Right hindlimb (tissue), 1 donor: ENCODE data around the gene TCF4.

Experiments used
- DNase-seq: peaks from one replicate; pipeline ENCODE4 v3.0.0-alpha.2; 2018

TCF4 gene

DNA sequence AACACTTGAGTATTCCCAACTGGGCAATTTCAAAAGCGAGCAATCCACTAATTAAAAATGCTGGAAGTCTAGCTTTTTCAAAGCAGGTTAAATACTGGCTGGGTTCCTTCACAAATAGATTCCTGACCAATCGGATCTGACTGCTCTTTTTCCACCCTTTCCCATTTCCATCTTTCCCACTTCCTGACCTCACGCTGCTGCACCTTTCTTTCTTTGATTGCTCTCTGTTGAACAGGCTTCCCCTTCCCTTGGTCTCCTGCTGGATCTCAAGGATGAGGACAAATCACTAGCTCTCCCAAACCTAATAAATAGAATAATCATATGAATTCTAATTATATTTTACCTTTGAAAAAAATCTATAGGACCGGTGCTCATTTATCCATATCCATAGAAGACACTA, 121.2 kb downstream of the TCF4 start:
- DNase-seq = no peak

DNA sequence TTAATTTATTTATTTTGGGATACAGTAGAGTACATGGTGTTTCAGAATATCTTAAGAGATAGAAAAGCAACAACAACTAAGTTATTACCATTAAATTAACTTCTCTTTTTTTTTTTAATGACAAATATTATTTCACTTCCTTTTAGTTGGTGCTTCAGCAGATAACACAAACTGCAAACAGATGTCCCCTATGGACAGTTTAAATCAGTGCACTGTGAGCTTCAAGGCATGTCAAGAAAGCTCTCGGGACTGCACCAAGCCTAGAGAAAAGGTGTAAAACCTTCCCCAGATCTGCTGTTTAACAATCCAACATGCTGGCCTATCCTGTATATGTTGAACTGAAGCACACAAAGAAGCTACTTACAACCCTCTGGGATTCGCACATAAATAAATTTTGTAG, 122.7 kb downstream of the TCF4 start:
- DNase-seq = no peak

DNA sequence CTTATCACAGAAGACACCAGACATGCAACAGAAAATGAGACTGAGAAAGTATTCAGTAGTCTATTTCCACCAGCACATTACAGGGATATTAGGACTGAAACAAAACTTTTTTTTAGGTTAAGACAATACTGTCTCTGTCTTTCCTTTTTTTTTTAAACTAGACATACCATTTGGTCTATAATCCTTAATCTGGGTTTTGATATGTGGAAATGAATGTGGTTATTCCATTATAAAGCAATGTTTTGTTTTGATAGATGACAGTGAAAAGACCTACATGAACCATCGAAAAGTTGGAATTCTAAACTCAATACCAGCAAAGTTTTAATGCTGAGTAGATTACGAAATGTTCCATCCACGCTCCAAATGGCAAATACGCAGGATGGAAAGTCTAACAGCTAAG, 123.4 kb downstream of the TCF4 start:
- no peak for DNase-seq

DNA sequence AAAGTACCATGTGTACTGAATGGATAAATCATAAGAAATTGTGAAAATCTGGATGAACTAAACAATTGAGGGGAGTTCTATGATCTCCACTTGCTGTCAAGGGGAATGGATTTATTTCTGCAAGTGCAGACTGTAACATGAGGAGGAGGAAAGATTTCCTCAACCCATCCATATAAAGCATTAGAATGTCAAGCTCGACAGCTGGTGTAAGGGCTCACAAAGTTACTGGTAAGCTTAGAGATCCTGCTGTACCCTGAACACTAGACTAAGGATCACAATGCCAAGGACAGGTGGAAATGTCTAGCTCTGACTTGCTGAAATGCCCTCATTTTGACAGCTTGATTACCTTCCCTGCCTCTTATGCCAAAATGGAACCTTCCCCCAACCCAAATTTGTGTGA, 125.3 kb downstream of the TCF4 start:
- DNase-seq = peak; percentile 39

DNA sequence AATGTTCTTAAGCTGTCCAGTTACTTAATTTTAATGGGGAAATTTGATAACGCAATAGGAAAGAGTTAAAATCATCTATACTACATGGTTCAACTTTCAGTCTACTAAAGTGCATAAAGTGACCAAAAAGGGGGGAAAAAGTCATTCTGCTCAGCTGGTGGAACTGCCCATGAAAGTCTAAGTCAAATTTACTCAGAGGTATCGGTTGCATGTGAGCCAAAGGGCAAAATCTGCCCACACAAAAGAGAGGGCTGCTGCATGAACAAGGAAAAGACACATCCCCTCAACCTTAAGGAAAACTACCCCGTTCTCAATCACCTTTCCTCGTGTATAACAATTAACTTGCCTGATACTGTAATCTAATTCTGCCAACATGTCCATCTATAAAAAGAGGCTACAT, 126.1 kb downstream of the TCF4 start:
- DNase-seq = no peak

DNA sequence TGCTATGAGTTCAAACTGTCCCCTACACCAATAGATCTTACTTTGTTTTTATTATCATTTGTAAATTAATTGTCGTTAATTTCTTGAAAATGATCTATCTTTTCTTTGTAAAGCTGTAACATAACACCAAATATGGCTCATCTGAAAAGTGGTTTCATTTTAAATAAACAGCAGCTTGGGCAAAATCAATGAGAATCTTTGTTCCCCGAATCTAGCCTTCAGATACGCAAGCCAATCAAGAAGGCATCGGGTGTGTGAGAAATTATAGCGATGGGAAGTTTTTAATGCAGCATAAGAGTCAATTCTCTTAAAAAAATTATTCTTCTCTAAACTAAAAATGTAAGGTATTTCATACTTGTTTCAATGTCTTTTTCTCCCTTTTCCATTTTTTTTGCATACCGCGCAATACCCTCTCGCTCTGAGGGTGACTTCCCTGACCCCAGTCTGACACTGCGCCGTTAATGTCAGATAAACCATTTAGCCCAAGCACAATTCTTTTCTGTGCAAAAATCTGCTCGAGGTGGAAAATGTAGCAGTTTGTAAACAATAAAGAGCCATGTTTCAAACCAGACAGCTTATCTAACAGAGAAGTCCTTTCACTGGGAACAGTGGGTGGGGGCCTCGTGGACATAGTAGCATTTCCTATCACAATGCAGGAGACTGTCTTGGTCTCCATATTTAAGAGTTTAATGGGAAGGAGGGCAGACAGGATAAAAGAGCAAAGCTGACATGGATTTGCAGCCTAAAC, 129.4 kb downstream of the TCF4 start:
- no peak for DNase-seq

DNA sequence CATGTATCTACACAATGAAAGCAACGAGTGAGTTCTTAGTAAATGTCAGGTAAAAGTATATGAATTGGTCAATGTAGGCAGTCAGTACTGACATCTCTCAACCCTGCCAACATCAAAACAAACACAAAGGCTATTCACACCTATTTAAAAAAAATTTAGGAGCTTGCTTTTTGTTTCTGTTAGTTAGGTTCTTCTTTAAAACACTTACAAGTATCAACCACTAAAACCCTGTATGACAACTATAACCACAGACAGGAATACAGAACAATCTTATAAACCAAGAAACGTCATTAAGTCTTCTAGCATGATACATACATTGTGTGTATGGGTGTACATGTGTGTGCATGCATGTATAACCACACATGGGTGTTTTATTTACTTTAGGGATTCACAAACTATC, 131.0 kb downstream of the TCF4 start:
- no peak for DNase-seq

DNA sequence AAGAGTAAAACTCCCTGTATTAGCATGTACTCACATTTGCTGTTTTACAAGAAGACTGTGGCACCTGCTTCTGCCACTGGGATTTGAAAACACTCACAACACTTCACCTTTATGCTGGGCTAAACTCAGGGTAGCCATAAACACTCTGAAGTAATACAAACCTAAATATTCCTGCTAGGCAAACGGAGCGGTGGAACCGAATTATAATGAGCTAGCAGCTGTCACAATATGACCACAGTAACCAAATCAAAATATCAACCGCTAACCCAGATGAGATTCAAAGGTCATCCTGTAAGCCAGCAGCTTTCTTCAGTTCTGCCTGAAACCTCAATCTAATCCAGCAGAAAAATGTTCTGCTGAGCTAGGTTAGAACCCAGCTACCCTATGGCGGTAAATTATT, 132.1 kb downstream of the TCF4 start:
- DNase-seq = no peak

DNA sequence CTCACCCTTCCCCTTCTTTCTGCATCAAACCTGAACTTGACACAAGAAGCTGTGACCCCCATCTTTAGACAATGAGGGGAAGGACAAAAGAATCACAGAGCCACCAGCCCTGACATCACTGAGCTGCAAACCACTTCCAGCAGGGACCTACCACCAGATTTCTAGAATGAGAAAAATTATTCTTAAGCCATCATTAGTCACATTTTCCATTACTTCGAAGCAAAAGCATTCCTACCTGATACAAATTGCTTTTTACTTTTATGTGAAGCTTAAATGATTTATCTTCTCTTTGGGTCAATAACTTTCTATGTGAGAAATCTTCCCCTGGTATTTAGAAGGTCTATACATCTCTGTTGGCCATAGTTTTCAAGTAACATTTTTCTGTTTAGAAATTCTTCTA, 134.8 kb downstream of the TCF4 start:
- DNase-seq = no peak

DNA sequence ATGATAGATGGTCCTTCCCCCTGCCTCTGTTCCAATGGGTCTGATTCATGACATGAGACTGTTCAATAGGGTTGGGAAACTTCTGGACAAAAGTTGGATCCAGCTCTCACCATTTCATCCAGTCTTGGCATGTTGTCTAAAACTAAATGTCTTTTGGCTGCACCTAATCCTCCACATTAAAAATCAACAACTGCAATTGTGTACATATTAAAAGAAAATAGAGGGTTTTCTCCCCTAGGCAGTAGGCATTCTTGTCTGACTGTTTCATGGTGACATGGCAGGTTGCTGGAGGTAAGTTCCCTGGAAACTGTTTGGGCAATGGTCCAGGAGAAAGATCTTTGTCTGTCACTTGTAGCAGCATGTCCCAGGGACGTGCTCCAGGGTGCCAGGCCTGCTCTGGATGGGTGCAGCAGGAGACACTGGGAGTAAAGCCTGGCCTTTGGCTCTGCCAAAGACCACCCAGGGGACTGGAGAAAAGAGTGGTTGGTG, 135.8 kb downstream of the TCF4 start:
- no peak for DNase-seq

DNA sequence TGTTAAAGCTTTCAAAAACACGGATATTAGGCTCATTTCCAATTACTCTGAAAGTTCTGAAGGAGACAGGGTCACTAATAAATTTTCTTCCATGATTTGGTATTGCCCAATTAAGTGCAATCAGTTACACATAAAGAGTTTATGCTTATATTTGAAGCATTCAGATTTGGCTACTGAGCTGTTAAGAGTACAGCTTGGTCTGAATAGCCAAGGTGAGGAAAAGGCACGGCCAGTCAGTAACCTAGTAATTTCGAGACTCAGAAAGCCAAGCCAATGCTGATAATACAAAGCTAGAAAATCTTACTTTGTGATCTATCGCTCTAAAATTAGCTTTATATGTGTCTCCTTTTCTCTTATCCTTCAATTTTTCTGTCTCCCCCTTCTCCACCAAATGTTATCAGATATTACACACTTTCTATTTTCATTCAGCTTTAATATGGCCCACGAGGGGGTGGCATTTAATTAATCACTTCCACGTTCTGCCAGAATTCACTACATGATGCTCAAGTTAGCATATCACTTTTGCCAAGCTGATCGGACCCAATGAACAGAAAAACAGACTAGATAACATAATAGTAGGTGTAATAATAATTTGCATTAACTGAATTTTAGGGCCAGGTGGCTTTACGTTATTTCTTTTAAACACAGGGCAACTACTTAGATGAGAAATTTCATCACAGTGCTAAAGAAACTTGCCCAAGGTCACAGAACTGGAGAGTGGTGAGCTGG, 138.4 kb downstream of the TCF4 start:
- DNase-seq = no peak

DNA sequence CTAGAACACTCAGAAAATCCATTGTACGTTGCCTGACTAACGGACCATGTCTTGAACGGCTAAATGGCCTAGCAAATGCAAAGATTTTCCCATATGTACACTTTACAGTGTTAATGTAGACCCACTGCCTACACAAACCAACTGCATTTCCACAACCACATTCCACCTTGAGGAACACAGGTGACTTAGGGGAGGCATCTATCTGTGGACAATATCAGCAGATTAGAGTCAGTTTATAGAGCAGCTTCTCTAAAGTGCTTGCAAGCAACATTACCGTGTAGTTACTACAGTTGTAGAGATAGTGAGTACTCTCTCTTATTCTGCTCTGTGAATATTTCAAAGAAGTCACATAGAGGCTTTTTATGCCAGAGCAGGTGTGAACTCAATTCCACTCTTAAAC, 139.6 kb downstream of the TCF4 start:
- DNase-seq = no peak

DNA sequence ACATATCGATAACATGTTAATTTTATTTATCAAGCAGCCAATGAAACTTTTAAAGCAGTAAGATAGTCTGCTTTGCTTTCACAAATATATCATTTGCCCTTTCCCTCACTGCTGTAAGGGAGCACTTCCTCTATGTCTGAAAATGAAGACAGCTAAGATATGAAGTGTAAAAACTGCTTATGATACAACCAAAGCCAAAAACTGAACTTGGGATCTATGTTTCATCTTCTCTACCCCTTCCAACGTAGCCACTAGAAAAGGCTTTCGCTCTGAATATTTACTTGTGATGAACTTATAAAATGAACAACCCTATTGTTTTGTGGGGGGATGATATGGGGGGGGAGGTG, 140.3 kb downstream of the TCF4 start:
- no peak for DNase-seq

DNA sequence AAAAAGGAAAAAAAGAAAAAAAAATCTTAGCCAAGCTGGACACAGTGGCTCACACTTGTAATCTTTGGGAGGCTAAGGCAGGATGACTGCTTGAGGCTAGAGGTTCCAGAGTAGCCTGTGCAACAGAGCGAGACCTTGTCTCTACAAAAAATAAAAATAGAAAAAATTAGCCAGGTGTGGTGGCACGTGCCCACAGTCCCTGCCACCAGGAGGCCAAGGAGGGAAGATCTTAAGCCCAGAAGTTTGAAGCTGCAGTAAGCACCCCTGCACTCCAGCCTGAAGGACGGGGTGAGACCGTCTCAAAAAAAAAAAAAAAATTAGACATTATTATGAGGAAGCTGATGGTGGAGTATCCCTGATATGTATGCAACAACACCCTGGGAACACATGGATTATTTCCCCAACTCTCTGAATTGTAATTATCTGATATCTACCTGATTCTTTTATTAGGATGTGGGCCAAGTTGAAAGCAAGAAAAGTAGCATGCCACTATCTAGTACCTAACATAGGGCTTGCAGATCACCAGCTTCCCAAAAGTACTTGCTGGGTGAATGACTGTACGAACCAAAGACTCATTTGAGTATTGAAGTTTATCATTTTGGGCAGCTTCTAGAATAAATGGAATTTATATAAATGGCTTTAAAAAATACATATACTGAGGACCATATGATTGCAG, 140.9 kb downstream of the TCF4 start:
- DNase-seq = no peak

DNA sequence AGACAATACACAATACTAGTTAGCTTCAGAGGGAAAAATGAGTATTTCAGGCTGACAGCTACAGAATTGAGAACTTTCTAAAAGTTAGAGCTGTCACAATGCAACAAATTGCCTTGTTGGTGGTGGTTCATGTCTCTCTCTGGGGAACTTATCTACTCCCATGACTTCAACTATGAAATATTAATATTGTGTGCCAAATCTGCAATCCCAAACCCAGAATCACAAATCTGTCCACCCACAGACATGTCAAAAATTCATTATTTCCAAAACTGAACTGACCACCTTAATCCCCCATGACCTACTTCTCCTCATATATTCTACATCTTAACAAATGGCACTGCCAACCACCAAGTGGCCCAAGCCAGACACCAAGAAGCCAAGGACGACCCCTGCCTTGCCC, 143.5 kb downstream of the TCF4 start:
- DNase-seq = no peak

DNA sequence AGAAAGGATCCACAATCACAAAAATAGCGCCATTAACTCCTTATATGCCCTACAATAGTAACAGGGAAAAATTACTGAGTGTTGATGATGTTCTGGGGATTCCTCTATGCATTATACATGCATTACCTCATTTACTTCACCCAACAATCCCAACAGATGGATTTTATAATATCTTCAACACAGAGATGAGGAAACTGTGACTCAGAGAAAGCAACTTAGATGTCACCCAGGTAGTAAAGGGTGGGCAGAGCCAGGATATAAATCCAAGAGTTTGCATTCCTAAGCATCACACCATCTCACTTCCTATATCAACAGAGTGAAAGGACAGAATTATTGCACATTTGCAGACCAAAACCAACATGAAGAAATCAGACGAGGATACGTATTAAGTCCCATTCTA, 144.2 kb downstream of the TCF4 start:
- no peak for DNase-seq

DNA sequence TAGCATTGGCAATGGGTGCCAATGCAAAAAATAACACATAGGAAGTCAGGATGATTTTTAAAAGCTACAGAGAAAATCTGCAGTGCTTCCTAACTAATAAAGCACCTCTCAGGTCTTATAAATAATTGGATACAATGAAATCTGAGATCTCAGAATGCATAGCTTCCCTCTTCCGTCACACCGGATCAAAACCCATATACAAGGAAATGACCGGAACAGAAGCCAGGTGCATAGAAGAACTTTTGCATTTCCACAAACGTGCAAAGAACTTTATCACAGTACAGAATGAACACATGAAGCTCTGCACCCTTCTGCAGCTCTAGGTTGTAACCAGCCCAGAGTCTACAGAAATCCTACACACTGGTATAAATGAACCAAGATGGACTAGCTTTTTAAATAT, 145.4 kb downstream of the TCF4 start:
- DNase-seq = no peak

DNA sequence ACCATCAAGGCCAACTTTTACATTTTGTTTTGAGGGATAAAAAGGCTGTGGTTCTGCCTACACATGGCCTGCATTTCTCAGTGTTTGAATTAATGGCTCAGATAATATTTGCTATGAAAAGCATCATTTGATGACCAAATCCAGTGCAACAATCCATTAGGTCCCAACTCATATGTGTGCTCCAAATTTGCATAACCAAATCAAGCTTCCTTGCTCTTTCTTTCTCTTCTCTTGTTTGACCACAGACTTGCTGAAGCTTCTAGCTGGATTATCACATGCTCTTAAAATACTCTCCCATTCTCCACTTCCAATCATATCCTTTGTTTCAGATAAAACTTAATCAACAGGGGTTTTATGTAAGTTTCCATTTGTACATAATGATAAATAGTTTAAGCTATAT, 147.0 kb downstream of the TCF4 start:
- no peak for DNase-seq

DNA sequence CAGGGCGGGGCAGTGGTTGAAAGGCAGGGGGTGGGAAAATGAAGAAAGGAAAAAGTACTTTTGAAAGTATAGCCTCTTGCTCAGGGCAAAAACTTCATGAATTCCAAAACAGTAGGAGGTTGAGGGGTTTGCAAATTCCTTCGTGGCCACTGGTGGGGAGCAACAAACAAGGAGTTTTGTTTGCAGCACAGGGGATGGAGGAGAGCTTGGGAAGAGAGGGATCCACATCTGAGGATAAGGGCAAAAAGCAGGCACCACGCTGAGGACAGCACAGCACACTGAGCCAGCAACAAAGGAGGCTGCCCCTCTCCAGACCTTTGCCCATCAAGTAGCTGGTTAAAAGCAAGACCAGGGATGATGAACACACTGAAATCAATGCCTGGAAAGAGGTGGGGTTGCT, 148.9 kb downstream of the TCF4 start:
- no peak for DNase-seq

DNA sequence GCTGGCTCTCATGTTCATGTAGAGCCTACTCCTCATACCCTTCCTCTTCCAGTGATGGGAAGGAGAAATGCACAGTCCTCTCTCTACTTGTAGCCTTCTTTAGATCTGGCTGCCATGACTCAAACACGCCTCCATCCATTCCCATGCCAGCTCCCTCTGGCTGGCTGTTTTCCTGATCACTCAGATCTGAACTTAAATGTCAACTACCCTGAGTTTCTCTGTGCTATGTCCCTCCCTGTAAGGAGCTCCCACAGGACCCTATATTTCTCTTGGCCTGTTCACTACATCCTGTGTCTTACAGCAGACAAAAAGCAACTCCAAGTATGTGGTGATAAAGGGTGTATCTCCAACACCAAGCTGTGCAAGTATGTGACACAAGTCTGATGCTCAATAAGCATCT, 152.4 kb downstream of the TCF4 start:
- DNase-seq = no peak

DNA sequence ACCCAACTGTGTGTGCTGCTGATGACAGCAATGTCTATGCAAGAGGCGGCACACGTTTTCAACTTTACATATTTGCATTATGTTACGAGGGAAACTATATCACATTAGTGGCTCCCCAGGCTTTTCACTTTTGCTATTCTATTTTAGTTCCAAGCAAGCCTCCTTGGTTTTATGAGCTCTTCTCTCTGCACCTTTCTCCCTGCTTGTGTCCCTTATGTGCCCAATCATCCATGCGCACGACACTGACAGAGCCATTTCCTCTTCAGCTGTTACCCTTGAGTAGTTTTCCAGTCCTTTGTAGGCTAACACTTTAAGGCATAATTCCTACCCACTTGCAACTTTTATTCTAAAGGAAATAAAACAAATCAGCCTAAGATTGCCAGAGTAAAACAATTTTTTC, 154.3 kb downstream of the TCF4 start:
- DNase-seq = no peak

DNA sequence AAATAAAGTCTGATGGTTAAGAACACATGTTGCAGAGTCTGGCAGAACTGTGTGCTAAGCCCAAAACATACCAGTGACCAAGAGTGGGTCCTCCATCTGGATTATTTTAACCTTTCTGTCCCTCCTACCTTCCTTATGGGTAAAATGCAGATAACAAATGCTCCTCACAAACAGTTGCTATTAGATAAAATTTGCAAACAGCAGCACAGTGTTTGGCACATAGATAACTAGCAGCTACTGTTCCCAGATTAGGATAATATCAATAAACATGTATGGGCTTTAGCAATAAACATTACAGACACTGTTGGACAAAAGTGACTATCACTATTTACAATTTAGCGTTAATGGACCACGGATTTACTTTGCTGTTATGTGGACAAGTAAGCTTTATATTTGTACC, 154.9 kb downstream of the TCF4 start:
- DNase-seq = no peak

DNA sequence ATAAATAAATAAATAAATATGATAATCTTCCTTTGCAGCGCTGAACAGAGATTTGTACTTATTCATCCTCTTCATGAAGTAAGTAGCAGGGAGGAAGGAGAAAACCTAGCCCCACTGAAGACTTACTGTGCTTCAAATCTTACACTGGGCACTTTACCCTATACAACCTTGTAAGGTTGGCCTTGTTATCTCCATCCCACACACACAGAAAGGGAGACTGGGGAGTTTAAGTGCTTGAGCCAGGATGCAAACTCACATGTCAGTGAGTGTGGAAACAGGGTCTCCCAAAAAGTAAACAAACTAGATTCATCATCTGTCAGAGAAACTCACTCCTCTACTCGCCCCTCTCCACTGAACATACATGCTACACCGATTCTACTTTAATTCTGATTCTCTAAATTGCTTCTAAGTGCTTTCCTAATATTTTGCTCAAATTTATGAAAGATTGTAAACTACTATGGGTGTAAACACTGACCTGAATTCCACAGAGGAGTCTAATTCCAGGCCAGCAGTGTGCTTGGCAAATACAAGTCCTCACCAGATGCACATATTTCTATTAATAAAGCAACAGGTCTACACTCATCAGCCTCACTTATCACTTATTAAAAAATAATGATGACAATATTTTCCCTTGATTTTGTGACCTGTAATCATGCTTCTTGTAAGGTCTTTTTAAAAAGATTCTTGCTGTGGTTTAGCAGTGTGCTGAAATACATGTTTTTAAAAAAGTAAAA, 155.5 kb downstream of the TCF4 start:
- no peak for DNase-seq

DNA sequence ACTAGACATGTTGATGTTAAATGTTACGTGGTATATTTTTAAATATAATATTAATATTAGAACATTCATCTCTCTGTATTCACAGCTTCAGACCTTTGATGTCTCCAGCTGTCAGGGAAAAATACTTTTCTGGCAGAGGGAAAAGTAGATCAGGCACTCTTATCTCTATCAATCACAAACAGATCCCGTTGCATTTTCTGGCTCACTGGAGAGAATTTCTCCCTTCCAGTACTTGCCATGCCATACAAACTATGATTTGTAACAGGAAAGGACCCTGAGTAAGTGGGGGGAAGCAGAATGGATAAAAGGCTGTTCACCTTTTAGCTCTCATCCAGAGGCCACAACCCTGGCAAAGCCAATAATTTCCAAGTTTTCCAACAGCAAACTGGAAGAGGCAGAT, 158.0 kb downstream of the TCF4 start:
- no peak for DNase-seq
